HCEC 1CT (cell line): ENCODE measurements around the gene USH2A.

Experiments
- DNase-seq: peaks from one replicate; pipeline ENCODE4 v3.0.0-alpha.2; 2017

Gene USH2A

DNA sequence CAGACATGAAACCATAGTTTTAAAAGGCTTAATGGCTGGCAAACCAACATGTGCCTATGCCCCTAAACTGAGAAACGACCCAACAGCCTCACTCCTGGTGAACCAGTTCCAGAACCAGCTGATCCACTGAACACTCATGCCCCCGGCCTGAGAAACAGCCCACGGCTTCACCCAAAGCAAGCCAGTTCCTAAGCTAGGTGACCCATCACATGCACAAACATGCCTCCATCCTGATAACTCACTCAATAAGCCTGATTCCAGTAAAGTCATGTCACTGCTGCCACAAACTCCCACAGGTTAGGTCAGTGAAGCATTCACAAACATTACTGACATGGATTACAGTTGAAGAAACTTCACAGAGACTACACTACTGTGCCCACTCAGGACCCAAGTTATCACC is 161.6 kb downstream of the USH2A start:
- no peak for DNase-seq

- DNase-seq, result no peak
Measured at GRCh38 chr1:216258856-216259255, 164.4 kb downstream of the USH2A start.

GRCh38 chr1:216258386-216258785 is 164.9 kb downstream of the USH2A start:
- DNase-seq, result no peak

- no peak for DNase-seq
Measured at GRCh38 chr1:216250861-216251260, 172.4 kb downstream of the USH2A start.

DNA sequence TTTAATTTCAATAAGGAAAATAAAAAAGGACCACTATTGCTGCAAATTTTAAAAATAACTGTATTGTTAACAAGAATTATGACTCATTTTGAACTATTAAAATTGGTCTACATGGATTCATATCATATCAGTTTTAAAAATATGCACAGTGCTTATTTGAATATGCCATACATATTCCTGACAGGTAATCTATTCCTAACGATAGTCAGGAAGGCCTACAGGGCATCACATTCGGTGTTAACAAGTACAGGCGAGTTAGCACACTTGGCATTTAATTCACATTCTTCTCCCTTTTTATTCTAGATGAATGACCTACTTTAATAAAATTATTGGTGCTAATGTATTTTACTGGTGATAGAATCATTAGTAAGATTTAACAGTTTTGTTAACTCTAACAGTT is 174.6 kb downstream of the USH2A start:
- DNase-seq, result no peak

DNA sequence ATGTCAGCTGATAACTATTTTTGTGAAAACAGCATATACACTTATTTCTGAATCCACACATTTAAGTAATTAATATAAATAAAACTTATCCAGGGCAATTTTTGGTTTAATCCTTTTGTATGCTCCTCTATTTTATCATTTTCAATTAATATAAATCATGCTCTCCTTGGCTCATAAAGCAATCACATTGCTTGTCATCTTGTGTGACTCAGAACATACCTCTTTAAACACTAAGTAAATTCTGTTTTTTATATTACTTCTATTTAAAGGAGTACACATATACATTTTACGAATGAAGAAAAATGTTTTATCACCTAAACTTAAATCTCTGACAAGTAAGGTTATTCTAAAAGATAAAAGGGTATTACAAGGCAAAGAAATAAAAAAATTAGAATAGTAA is 175.3 kb downstream of the USH2A start:
- no peak for DNase-seq

GRCh38 chr1:216246577-216247203 is 176.6 kb downstream of the USH2A start:
- no peak for DNase-seq

GRCh38 chr1:216238844-216239243 is 184.4 kb downstream of the USH2A start:
- no peak for DNase-seq

- no peak for DNase-seq
Measured at GRCh38 chr1:216237927-216238542, 185.2 kb downstream of the USH2A start.

- DNase-seq, result no peak
Measured at GRCh38 chr1:216224233-216224632, 199.0 kb downstream of the USH2A start.

DNA sequence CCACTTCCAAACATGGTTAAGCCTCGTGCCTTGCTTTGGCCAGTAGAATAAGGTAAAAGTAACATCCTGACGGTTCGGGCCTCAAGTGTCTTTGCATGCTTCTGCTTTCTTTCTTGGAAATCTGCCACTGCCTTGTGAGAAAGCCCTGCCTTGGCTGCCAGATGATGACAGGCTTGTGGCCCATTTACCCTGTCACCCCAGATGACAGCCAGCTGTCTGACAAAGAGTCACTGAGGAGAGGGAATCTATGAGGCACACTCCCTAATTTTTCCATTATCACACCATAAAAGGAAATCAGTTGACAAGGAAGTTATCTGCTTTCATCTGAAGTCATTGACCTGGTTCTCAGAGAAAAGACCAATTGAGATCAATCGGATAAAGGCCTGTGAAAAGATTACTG is 199.8 kb downstream of the USH2A start:
- DNase-seq, result no peak

DNA sequence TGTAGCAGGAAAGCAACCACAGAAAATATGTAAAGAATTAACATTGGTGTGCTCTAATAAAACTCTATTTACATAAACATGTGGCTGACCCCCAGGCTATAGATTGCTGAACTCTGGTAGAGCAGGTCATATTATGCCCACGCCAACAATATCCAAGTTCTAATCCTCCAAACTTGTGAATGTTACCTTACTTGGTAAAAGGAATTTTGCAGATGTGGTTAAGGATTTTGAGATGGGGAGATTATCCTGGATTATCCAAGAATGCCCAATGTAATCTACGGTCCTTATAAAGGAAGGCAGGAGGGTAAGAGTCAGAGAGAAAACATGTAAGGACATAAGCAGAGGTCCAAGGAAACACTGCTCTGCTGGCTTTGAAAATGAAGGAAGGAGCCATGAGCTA is 201.0 kb downstream of the USH2A start:
- peak; percentile 84 for DNase-seq

- peak; percentile 84 for DNase-seq
Measured at GRCh38 chr1:216221260-216221700, 202.0 kb downstream of the USH2A start.

- DNase-seq, result peak; percentile 6
Measured at GRCh38 chr1:216216305-216216704, 206.9 kb downstream of the USH2A start.

DNA sequence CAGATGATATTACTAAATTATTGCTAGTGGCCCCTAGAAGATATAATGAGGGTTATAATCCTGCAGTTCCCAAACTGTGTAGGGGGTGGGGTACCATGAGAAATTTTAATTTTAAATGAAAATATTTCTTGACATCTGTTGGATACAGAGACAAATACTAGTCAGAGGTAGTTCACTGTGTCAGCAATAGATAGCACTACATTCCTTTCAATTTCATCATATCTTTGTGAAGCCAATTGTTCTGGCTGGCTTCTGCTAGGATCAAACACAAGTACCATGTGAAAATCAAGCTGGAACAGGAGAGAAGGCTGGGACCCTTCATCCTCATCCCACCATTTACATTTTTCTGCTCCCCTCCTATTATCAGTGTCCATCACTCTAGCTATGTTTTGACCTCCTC is 208.1 kb downstream of the USH2A start:
- peak; percentile 16 for DNase-seq

DNA sequence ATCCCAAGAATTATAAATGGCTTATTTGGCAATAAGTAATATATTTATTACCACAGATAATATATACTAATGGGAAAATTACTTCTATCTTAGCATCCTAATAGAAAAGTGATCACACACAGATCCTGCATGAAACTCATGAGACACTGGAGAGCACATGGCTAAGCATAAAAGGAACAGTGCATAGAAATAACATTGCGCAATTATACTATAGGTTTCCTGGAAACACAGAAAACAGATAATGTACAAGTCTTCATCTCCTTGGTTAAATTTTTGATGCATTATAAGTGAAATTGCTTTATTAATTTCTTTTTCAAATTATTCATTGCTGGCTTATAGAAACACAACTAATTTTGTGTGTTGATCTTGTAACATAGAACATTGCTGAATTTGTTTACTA is 210.4 kb downstream of the USH2A start:
- DNase-seq, result no peak

DNA sequence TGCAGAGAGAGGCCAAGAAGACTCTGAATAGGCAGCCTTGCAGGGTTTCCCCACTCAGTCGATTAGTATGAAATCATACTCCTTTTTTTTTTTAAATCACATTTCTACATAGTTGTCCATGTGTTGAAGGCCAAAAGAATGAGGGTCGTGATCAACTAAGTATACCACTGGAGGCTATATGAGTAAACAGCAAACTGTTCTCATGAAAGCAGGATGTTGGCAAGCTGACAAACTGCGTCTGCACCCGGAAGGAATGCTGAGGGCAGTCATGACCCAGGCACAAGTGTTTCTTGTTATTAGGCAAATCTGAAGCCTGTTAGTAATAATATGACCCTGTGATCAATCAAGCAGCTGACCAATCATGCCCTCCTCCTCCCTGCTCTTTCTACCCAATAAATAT is 213.2 kb downstream of the USH2A start:
- peak; percentile 44 for DNase-seq

GRCh38 chr1:216209125-216209524 is 214.1 kb downstream of the USH2A start:
- DNase-seq, result no peak

- DNase-seq, result no peak
Measured at GRCh38 chr1:216207154-216207553, 216.1 kb downstream of the USH2A start.

DNA sequence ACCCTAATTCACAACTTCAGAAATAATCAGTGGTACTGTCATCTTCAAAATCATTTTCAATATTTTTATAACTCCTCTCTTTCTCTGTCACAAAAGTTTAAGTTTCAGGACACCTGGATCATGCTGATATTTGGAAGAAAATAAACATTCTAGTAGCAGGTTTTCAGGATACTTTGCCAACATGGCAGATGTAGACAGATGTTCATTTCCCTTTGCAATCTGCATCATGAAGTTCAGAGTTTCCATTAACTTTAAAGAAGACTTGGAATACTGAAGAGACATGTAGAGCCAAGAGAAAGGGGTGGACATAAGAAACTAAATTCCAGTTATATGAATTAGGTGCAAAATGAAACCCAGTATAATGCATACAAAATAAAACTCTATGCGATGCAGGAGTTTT is 218.1 kb downstream of the USH2A start:
- DNase-seq, result no peak

- DNase-seq, result no peak
Measured at GRCh38 chr1:216201946-216202345, 221.3 kb downstream of the USH2A start.

DNA sequence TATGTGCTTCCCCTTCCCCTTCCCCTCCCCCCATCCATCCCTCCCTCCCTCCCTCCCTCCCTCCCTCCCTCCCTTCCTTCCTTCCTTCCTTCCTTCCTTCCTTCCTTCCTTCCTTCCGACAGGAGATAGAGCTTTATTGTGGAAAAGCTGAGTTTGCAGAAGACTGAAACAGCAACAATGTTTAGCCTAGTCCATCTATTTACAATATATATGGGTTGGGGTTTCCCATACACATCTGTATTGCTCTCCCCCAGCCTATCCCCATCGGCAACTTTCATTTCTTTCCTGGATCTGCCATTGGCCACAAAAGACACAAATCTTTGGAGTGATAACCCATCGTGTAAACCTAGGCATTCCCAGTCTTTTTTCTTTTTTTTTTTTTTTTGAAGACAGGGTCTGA is 222.3 kb downstream of the USH2A start:
- DNase-seq, result no peak

GRCh38 chr1:216194721-216195120 is 228.5 kb downstream of the USH2A start:
- DNase-seq, result no peak

DNA sequence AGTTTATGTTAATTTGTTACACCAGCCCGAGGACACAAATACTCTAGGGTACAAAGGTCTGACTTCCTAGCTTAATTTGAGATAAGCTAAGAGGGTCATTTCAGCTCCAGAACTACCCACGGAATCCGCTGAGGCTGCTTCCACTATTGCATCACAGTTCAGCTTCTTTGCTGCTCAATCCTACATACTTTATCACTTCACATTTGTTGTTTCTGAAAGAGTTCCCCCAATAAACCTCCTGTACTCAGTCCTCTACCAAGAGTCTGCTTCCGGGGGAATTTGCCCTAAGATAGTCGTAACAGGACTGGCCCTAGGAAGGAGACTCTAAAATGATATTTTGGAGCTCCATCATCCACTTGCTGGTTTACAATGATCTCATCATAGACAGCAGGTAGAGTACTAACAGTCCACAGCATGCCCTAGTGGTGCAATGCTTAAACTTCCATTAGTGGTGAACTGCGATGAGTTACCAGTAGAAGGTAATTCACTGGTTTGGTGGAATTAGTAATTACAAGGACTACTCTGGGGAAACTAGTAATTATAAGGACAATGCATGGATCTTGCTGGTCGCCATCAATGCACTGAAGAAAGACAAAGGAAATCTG is 229.3 kb downstream of the USH2A start:
- no peak for DNase-seq

- DNase-seq, result no peak
Measured at GRCh38 chr1:216190438-216190837, 232.8 kb downstream of the USH2A start.
